ENCODE results near the gene FADS2. TPM values are rescaled to one million over a fixed set of nuclear protein-coding genes. Genes with fewer than 3 reads are reported as not detected.

Gene FADS2
- total and polyA plus RNA-seq, 12 donors, result 12.2 to 37.0 (median 23.5) TPM

DNA sequence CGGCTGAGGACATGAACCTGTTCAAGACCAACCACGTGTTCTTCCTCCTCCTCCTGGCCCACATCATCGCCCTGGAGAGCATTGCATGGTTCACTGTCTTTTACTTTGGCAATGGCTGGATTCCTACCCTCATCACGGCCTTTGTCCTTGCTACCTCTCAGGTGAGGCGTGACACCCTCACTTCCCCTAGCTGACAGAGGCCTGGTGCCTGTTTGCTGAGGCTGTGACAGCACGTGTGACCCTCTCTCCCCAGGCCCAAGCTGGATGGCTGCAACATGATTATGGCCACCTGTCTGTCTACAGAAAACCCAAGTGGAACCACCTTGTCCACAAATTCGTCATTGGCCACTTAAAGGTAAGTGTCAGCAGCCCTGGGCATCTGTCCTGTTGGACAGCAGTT lies 12.3 kb downstream of the FADS2 start:
- no peak for ATAC-seq
- TF ChIP-seq, protein P1, sequence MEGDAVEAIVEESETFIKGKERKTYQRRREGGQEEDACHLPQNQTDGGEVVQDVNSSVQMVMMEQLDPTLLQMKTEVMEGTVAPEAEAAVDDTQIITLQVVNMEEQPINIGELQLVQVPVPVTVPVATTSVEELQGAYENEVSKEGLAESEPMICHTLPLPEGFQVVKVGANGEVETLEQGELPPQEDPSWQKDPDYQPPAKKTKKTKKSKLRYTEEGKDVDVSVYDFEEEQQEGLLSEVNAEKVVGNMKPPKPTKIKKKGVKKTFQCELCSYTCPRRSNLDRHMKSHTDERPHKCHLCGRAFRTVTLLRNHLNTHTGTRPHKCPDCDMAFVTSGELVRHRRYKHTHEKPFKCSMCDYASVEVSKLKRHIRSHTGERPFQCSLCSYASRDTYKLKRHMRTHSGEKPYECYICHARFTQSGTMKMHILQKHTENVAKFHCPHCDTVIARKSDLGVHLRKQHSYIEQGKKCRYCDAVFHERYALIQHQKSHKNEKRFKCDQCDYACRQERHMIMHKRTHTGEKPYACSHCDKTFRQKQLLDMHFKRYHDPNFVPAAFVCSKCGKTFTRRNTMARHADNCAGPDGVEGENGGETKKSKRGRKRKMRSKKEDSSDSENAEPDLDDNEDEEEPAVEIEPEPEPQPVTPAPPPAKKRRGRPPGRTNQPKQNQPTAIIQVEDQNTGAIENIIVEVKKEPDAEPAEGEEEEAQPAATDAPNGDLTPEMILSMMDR (IDR thresholded peaks at IDR 0.05), result no peak
- intact Hi-C loops (cut with DNase I), result no loop called here
- Histone ChIP-seq H3K36me3 (peaks cover 0 to 78% (median 17%) of the 10 kb centered on the region in 9 donors), H3K4me3 (no peak overlapping the region), H3K9me3 (no peaks in the 10 kb centered on the region), H3K27ac (no peak overlapping the region), H3K27me3 (no peaks in the 10 kb centered on the region), H3K4me1 (peaks cover 0 to 22% (median 10%) of the 10 kb centered on the region in 9 donors)
- DNase-seq, result no peak
- WGBS, 2 donors, result 96 to 97% methylated on average over 7 of the region's 7 CpGs

GRCh38 chr11:61841636-61842527 lies 13.8 kb downstream of the FADS2 start:
- peaks cover 0 to 81% (median 17%) of the 10 kb centered on the region in 9 donors for H3K36me3 ChIP-seq
- ATAC-seq (peak; percentile 31 to 82 (median 62)), DNase-seq (peak; percentile 41 to 47)
- H3K4me3 ChIP-seq, result no peak overlapping the region
- TF ChIP-seq, protein P1 (IDR thresholded peaks at IDR 0.05), result no peak
- H3K27ac ChIP-seq, result peak overlapping the region in 8 of 10 donors; percentile 13 to 73 (median 59)
- WGBS, 2 donors, result 45 to 62% methylated on average over 12 of the region's 12 CpGs
- H3K9me3 ChIP-seq, result no peaks in the 10 kb centered on the region
- H3K27me3 ChIP-seq, result no peaks in the 10 kb centered on the region
- H3K4me1 ChIP-seq, result peaks cover 0 to 16% (median 5%) of the 10 kb centered on the region in 9 donors
- intact Hi-C loops (cut with DNase I), result loop anchor here in 1 of 10 donors (1.0 kb wide), 1 partner anchor 18 kb away; no protein-coding TSS in a partner anchor

GRCh38 chr11:61842528-61842820 lies 14.4 kb downstream of the FADS2 start:
- Histone ChIP-seq H3K4me1 (peaks cover 0 to 16% (median 5%) of the 10 kb centered on the region in 9 donors), H3K9me3 (no peaks in the 10 kb centered on the region), H3K36me3 (peaks cover 0 to 87% (median 17%) of the 10 kb centered on the region in 9 donors), H3K4me3 (no peak overlapping the region), H3K27me3 (no peaks in the 10 kb centered on the region), H3K27ac (peak overlapping the region in 8 of 10 donors; percentile 13 to 73 (median 59))
- WGBS, 2 donors, result 78% methylated on average over 7 of the region's 7 CpGs
- intact Hi-C loops (cut with DNase I), result loop anchor here in 1 of 10 donors (1.0 kb wide), 1 partner anchor 18 kb away; no protein-coding TSS in a partner anchor
- no peak for DNase-seq
- peak in 6 of 8 donors; percentile 21 to 56 (median 29) for ATAC-seq
- TF ChIP-seq, protein P1 (IDR thresholded peaks at IDR 0.05), result no peak

DNA sequence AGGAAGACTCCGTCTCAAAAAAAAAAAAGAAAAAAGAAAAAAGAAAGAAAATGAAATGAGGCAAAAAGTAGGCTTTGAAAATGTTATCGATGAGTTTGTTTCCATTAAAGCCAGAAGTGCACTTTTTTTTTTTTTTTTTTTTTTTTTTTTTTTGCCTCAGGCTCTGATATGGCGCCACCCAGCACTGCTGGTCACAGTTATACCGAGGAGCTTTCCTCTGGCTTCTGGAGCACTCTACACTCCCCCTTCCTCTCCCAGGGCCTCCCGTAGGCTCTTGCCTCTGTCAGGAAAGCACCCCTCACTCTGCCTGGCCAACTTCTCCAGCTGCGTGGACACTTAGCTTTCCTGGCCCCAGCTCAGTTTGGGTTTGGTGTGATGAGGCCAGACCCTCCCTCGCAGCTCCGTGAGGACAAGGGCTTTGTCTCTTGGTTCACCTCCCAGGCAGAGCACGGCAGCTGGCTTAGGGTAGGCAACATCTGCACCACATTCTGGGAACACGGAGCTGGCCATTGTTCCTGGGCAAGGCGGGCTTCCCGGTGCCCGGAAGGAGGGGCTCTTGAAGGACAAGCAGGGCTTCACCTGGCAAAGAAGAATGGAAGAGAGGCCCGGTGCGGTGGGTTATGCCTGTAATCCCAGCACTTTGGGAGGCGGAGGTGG lies 16.9 kb downstream of the FADS2 start:
- H3K4me1 ChIP-seq, result peaks cover 0 to 16% (median 5%) of the 10 kb centered on the region in 9 donors
- no peaks in the 10 kb centered on the region for H3K27me3 ChIP-seq
- DNase-seq, result no peak
- intact Hi-C loops (cut with DNase I), result no loop called here
- H3K27ac ChIP-seq, result no peak overlapping the region
- TF ChIP-seq, protein P1 (IDR thresholded peaks at IDR 0.05), result no peak
- ATAC-seq, result peak in 1 of 8 donors; percentile 10
- 80 to 84% methylated on average over 16 of the region's 16 CpGs for WGBS, 2 donors
- H3K4me3 ChIP-seq, result no peak overlapping the region
- H3K36me3 ChIP-seq, result peaks cover 0 to 88% (median 27%) of the 10 kb centered on the region in 9 donors
- no peaks in the 10 kb centered on the region for H3K9me3 ChIP-seq

Measured in heart right ventricle (tissue), 16 donors.